Transverse colon (tissue), 4 donors: ENCODE data around the gene UFL1. TPM values are rescaled to one million over a fixed set of nuclear protein-coding genes. Genes with fewer than 3 reads are reported as not detected.

ENCODE experiments used
- DNase-seq: peaks from one replicate; pipeline ENCODE4 v3.0.0-alpha.2; 2019
- H3K27ac ChIP-seq, 4 donors: fragments of 200-600 bp; sonication (generic); 2 replicates each; pipeline ENCODE4 v1.5.1; 2016 to 2018; ENCODE audit warnings: inconsistent platforms in 4 of 4
- H3K27me3 ChIP-seq: fragments of 200-600 bp; sonication (generic); 2 replicates; pipeline ENCODE4 v1.5.1; 2017; ENCODE audit warnings: inconsistent platforms
- H3K36me3 ChIP-seq, 4 donors: fragments of 200-600 bp; sonication (generic); 2 replicates each; pipeline ENCODE4 v1.5.1; 2017 to 2019; ENCODE audit warnings: inconsistent platforms in 4 of 4
- H3K4me1 ChIP-seq, 4 donors: fragments of 200-600 bp; sonication (generic); 2 replicates each; pipeline ENCODE4 v1.5.1; 2017 to 2020; ENCODE audit warnings: inconsistent platforms in 4 of 4
- H3K4me3 ChIP-seq, 4 donors: fragments of 200-600 bp; sonication (generic); 1 replicate in 1 of 4; 2 replicates in 3 of 4; pipeline versions ENCODE4 v1.5.1 to v1.6.1; 2017 to 2019; ENCODE audit warnings: inconsistent platforms in 4 of 4
- H3K9me3 ChIP-seq, 2 donors: fragments of 200-600 bp; sonication (generic); 2 replicates each; pipeline ENCODE4 v1.5.1; 2017 to 2019; ENCODE audit warnings: inconsistent platforms in 2 of 2
- EP300 ChIP-seq: sonication (generic); formaldehyde crosslinking; IDR thresholded peaks from one replicate; pipeline ENCODE4 v1.6.1; 2017; ENCODE audit warnings: antibody characterized with exemption, low read depth
- POLR2A ChIP-seq: fragments of 450-650 bp; IDR thresholded peaks from one replicate; pipeline ENCODE4 v1.6.1; 2016; ENCODE audit warnings: antibody characterized with exemption, mild to moderate bottlenecking, moderate library complexity
- POLR2AphosphoS5 ChIP-seq, 3 donors: sonication (generic); formaldehyde crosslinking; IDR thresholded peaks; one replicate each; pipeline ENCODE4 v1.6.1; 2016; ENCODE audit warnings: antibody characterized with exemption in 3 of 3
- WGBS, 2 donors: methylation state at CpG; one replicate each; pipeline ENCODE4 v1.1.5; 2018; ENCODE audit warnings: low coverage in 1 of 2; 5-methylcytosine and 5-hydroxymethylcytosine counted together
- in situ Hi-C, 4 donors: fragments of 200-750 bp; cut with MboI; loops; one replicate each; pipeline versions ENCODE4 v1.15.0 to v1.15.1; 2017; ENCODE audit warnings: low sequenced_read_pairs in 3 of 4, low pct_ligation_motif_present in 1 of 4, low pct_unique_long_range_greater_than_20kb in 1 of 4
- intact Hi-C: fragments of 100-400 bp; cut with DNase I; formaldehyde crosslinking; loops from one replicate; pipeline ENCODE4 v1.15.1; 2023; ENCODE audit warnings: low total_unique reads
- total RNA-seq, 4 donors: library from RNA; depleted of rRNA; stranded (reverse); fragments of >200 nt; gene quantifications; one replicate each; pipeline ENCODE4 v1.1.0, GENCODE V29; 2016
- TF ChIP-seq, protein P1 (sequence below), 5 experiments: fragments of 200-600 bp in 3 of 5; fragments of 450-650 bp in 2 of 5; sonication (generic) in 3 of 5; IDR thresholded peaks; 1 replicate in 2 of 5; 2 replicates in 3 of 5; pipeline ENCODE4 v1.5.1; 2016 to 2017; ENCODE audit warnings: antibody characterized with exemption in 5 of 5, inconsistent platforms in 3 of 5, mild to moderate bottlenecking in 2 of 5, moderate library complexity in 1 of 5

Gene UFL1
- total RNA-seq, 4 donors from 2014 or later, result 5.2 to 27.5 (median 14.9) TPM

DNA sequence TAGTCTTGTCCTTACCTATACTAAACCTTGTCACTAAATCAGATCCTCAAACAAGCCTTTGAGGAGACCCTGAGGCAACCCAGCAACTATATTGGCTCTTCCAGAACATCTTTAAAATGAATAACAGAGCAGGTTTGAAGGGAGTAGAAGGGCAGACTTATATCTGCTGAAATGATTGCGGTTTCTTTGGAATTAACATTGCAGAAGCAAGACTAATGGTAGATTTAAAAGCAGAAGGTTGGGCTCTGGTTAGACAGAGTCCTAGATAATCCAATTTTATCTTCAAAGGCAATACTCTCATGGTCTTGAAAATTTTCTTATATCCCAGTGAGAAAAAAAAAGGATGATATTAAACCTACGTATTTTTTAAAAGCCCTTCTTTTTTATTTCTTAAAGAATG lies 60.4 kb downstream of the UFL1 start:
- Histone ChIP-seq H3K27me3 (peaks cover 5% of the 10 kb centered on the region), H3K4me1 (no peaks in the 10 kb centered on the region), H3K9me3 (no peaks in the 10 kb centered on the region), H3K36me3 (no peaks in the 10 kb centered on the region), H3K4me3 (no peak overlapping the region), H3K27ac (no peak overlapping the region)
- intact Hi-C loops, result no loop called here
- 86 to 87% methylated on average over 2 of the region's 2 CpGs for WGBS, 2 donors
- in situ Hi-C loops, result no loop called here
- TF ChIP-seq POLR2AphosphoS5 (IDR thresholded peaks at IDR 0.05), result no peak
- TF ChIP-seq, protein P1, sequence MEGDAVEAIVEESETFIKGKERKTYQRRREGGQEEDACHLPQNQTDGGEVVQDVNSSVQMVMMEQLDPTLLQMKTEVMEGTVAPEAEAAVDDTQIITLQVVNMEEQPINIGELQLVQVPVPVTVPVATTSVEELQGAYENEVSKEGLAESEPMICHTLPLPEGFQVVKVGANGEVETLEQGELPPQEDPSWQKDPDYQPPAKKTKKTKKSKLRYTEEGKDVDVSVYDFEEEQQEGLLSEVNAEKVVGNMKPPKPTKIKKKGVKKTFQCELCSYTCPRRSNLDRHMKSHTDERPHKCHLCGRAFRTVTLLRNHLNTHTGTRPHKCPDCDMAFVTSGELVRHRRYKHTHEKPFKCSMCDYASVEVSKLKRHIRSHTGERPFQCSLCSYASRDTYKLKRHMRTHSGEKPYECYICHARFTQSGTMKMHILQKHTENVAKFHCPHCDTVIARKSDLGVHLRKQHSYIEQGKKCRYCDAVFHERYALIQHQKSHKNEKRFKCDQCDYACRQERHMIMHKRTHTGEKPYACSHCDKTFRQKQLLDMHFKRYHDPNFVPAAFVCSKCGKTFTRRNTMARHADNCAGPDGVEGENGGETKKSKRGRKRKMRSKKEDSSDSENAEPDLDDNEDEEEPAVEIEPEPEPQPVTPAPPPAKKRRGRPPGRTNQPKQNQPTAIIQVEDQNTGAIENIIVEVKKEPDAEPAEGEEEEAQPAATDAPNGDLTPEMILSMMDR (IDR thresholded peaks at IDR 0.05), result no peak
- no peak for TF ChIP-seq EP300
- no peak for TF ChIP-seq POLR2A
- no peak for DNase-seq

DNA sequence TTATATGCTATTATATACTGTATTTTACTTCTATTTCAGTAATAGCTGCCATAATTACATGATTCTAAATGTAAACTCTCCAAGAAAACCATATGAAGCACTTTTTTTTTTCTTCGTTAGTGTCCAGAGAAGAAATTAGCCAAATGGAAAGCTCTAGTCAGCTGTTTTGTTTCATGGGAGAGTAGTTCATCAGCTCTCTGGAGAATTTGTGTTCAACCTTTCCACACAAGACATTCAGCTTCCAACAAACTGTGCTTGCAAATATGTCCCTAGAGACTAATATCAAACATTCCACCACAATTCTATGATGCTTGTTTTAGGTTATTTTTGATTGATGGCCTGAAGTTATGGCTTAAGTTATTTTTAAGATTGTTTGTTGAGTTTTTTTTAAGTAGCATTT lies 60.8 kb downstream of the UFL1 start:
- in situ Hi-C loops, result no loop called here
- WGBS, 2 donors, result 82 to 86% methylated on average over 1 of the region's 1 CpG
- Histone ChIP-seq H3K27me3 (peaks cover 5% of the 10 kb centered on the region), H3K9me3 (no peaks in the 10 kb centered on the region), H3K36me3 (no peaks in the 10 kb centered on the region), H3K27ac (no peak overlapping the region), H3K4me3 (no peak overlapping the region), H3K4me1 (no peaks in the 10 kb centered on the region)
- no peak for DNase-seq
- TF ChIP-seq POLR2AphosphoS5 (IDR thresholded peaks at IDR 0.05) (no peak), POLR2A (no peak), EP300 (no peak)
- TF ChIP-seq, protein P1 (IDR thresholded peaks at IDR 0.05), result no peak
- intact Hi-C loops, result no loop called here

DNA sequence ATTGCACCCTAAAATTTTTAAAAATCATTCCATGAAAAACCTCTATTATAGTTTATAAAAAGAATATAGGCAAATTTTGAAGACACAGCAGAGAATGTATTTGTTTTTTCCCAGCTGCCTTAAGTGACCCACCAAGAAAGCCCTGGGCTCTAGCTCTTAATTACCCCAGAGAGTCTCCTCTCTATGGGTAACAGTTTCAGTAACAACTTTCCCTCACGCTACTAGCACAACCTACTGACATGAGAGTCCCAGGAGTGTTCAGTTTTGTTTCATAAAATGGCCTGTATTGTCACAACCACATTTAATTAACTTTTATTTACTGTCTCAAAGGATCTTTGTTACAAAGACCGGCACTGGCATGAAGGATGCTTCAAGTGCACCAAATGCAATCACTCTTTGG lies 82.8 kb downstream of the UFL1 start:
- intact Hi-C loops, result no loop called here
- H3K36me3 ChIP-seq, result no peaks in the 10 kb centered on the region
- no peaks in the 10 kb centered on the region for H3K9me3 ChIP-seq
- 60 to 81% methylated on average over 2 of the region's 2 CpGs for WGBS, 2 donors
- H3K4me1 ChIP-seq, result no peaks in the 10 kb centered on the region
- no peak for DNase-seq
- TF ChIP-seq, protein P1 (IDR thresholded peaks at IDR 0.05), result no peak
- TF ChIP-seq EP300, result no peak
- no peaks in the 10 kb centered on the region for H3K27me3 ChIP-seq
- no peak overlapping the region for H3K27ac ChIP-seq
- H3K4me3 ChIP-seq, result no peak overlapping the region
- in situ Hi-C loops, result no loop called here

Other genes with a start within 250 kb of the UFL1 start
- 1 to 10 TPM in 3 of 4 donors, not detected in 1; 2.9 to 9.2 (median 4.6) TPM for gene FHL5, start 41.3 kb downstream of the UFL1 start, total RNA-seq